ENCODE measurements around the gene GALNT17.
"Not testable (repeated sequence)": the region's sequence is repeated elsewhere in the genome, so short reads cannot be mapped to it uniquely, and the experiment has no call there.

Gene GALNT17

GRCh38 chr7:71171476-71171875 lies 39.5 kb downstream of the GALNT17 start:
- DNase-seq: no peak

GRCh38 chr7:71173955-71174354 lies 42.0 kb downstream of the GALNT17 start:
- DNase-seq: no peak

- no peak for DNase-seq
Observed at GRCh38 chr7:71182438-71182935, 50.5 kb downstream of the GALNT17 start.

- DNase-seq: no peak
Observed at GRCh38 chr7:71184136-71184535, 52.2 kb downstream of the GALNT17 start.

- DNase-seq: no peak
Observed at GRCh38 chr7:71184609-71185008, 52.7 kb downstream of the GALNT17 start.

GRCh38 chr7:71186535-71187057 lies 54.7 kb downstream of the GALNT17 start:
- no peak for DNase-seq

- DNase-seq: no peak
Observed at GRCh38 chr7:71191771-71192170, 59.8 kb downstream of the GALNT17 start.

- DNase-seq: no peak
Observed at GRCh38 chr7:71193099-71193810, 61.3 kb downstream of the GALNT17 start.

GRCh38 chr7:71198391-71198790 lies 66.4 kb downstream of the GALNT17 start:
- no peak for DNase-seq

- no peak for DNase-seq
Observed at GRCh38 chr7:71198887-71199286, 66.9 kb downstream of the GALNT17 start.

- DNase-seq: no peak
Observed at GRCh38 chr7:71206184-71206583, 74.2 kb downstream of the GALNT17 start.

- DNase-seq: no peak
Observed at GRCh38 chr7:71208881-71209280, 76.9 kb downstream of the GALNT17 start.

- DNase-seq: not testable (repeated sequence)
Observed at GRCh38 chr7:71209484-71209883, 77.5 kb downstream of the GALNT17 start.

- no peak for DNase-seq
Observed at GRCh38 chr7:71210220-71210619, 78.3 kb downstream of the GALNT17 start.

- DNase-seq: not testable (repeated sequence)
Observed at GRCh38 chr7:71212433-71212832, 80.5 kb downstream of the GALNT17 start.

GRCh38 chr7:71216211-71216610 lies 84.3 kb downstream of the GALNT17 start:
- no peak for DNase-seq

GRCh38 chr7:71220210-71220695 lies 88.3 kb downstream of the GALNT17 start:
- no peak for DNase-seq

- no peak for DNase-seq
Observed at GRCh38 chr7:71221049-71221448, 89.1 kb downstream of the GALNT17 start.

GRCh38 chr7:71221549-71221948 lies 89.6 kb downstream of the GALNT17 start:
- no peak for DNase-seq

GRCh38 chr7:71227126-71227525 lies 95.2 kb downstream of the GALNT17 start:
- no peak for DNase-seq

- no peak for DNase-seq
Observed at GRCh38 chr7:71229148-71229547, 97.2 kb downstream of the GALNT17 start.

GRCh38 chr7:71229699-71230098 lies 97.8 kb downstream of the GALNT17 start:
- no peak for DNase-seq

- no peak for DNase-seq
Observed at GRCh38 chr7:71235253-71235652, 103.3 kb downstream of the GALNT17 start.

- DNase-seq: no peak
Observed at GRCh38 chr7:71236230-71237105, 104.5 kb downstream of the GALNT17 start.

Data from stimulated activated CD8-positive, alpha-beta memory T cell treated with anti-CD3 and anti-CD28 coated beads, Interleukin-4, amount 100 ng/mL, for 48 hours (primary cell).